DMS 273 (cell line): ENCODE data around the gene RAC3.
A peak's percentile ranks its signal among the peaks of the same experiment; 100 is the strongest.
"Not testable (repeated sequence)": the region's sequence is repeated elsewhere in the genome, so short reads cannot be mapped to it uniquely, and the experiment has no call there.

Experiments
- DNase-seq: peaks from one replicate; lab custom pipeline; 2025; ENCODE audit not compliant: unreplicated experiment; lab: John Stamatoyannopoulos, UW

RAC3 gene

DNA sequence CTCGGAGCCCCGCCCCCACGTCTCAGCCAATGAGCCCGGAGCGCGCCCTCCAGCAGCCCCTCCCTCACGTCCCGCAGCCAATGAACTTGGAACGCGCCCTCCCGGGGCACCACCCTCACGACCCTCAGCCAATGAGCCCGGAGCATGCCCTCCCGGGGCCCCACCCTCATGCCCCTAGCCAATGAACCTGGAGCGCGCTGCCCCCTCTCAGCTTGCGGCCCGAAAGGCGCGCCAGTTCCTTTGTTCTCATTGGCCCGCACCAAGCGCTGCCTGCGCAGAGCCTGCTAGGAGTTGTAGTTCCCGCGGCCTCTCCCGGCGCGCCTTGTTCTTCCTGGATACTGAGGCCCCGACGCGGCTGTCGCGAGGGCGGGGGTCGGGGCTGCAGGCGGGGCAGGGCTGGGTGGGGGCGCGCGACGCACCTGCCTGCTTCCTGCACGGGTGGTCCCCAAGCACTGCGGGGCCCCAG lies 8.5 kb upstream of the RAC3 start, which contains the start of gene LRRC45:
Gene LRRC45 (plus strand): TSS at position 325 of the 466 bp plus-strand sequence. CDS start 339 bp downstream, outside the sequence.
- peak; percentile 100 for DNase-seq

- DNase-seq, result peak; percentile 80
These were observed 7.8 kb upstream of the RAC3 start for GRCh38 chr17:82023447-82024241.

GRCh38 chr17:82024859-82025258 lies 6.6 kb upstream of the RAC3 start:
- DNase-seq, result no peak

DNA sequence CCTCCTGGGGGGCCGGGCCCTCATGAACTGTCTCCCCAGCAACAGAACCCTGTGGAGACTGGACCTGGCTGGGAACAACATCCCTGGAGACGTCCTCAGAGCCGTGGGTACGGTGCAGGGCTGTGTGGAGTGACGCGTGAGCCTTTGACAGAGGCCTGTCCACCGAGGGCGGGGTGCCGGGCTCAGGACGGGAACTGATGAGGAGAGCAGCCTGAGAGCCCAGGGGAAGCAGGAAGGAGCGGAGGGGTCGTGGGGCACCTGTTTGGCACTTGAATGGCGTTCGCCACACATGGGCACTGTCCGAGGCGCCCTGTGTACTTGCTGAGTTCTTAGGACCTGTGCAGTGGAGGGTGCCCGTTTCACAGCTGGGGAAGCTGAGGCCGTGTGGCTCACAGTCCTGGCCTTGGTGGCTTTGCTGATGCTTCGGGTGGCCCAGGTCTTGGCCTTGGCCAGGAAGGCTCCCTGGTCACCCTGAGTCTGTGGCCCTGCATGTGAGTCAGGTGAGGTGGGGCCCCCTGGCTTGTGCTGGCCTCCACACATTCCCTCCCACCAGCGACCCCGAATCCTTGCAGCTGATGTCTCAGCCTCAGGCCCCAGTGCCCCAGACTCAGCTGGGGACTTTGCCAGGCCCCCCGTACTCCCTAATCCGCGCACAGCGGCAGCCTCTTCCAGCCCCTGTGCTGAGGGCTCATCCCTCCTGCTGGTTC lies 5.9 kb upstream of the RAC3 start:
- DNase-seq, result no peak

- DNase-seq, result no peak
These were observed 3.2 kb upstream of the RAC3 start for GRCh38 chr17:82028246-82028645.

GRCh38 chr17:82028966-82029365 lies 2.5 kb upstream of the RAC3 start:
- no peak for DNase-seq

DNA sequence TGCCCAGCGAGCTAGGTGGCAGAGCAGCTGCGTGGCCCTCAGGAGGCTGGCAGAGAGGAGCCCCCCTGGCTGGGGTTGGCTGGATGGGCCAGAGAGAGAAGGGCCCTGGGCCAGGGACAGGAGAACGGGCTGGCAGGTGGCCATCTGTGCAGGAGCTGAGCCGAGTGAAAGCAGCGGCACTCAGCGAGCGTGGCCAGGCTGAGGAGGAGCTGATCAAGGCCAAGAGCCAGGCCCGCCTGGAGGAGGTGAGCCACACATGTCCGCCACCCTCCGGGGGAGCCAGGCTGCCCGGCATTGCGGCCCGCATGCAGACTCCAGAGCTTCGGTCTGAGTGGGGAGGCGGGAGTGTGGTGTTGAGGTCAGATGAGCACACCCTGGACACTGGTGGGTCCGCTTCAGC lies 2.1 kb upstream of the RAC3 start:
- peak; percentile 38 for DNase-seq

DNA sequence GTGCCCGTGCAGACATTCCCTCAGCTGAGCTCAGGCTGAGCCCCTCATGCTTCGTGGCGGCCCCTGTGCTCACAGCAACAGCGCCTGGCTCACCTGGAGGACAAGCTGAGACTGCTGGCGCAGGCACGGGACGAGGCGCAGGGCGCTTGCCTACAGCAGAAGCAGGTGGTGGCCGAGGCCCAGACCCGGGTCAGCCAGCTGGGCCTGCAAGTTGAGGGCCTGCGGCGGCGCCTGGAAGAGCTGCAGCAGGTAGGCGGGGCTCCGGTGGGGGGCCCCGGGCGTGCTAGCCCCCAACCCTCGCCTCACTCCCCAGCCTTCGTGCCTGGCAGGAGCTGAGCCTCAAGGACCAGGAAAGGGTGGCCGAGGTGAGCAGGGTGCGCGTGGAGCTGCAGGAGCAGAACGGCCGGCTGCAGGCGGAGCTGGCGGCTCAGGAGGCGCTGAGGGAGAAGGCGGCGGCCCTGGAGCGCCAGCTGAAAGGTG lies 1.4 kb upstream of the RAC3 start:
- DNase-seq, result no peak

DNA sequence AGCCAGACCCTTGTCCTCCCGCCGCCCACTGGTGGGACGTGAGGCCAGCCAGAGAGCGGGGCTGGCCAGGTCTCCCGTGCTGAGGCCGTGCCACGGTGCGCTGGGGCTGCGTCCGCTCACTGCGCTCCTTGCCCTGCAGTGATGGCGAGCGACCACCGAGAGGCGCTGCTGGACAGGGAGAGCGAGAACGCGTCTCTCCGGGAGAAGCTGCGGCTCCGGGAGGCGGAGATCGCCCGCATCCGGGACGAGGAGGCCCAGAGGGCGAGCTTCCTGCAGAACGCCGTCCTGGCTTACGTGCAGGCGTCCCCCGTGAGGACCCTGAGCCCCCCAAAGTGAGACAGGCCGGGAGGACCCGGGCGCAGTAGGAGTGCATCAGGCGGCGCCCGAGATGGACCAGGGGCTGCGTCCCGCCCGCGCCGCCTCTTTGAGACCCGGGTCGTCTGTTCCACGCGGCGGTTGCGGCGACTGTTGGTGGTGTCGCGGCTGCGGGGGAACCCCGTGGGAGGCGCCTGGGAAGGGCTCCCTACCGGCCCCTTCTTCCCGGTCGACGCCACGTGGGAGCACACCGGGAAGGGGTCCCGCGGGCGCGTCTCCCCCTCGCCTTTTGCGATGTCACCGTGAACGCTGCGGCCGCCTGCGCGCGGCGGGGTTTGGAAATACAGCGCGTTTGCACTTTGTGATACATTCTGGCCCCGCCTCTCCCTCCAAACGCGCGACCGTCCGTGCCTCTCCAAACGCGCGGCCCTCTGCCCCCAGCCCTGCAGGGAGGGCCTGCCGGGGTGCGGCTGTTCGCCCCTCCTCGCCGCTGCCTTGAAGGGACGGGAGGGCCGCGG lies 792 bp upstream of the RAC3 start:
- peak; percentile 95 for DNase-seq

DNA sequence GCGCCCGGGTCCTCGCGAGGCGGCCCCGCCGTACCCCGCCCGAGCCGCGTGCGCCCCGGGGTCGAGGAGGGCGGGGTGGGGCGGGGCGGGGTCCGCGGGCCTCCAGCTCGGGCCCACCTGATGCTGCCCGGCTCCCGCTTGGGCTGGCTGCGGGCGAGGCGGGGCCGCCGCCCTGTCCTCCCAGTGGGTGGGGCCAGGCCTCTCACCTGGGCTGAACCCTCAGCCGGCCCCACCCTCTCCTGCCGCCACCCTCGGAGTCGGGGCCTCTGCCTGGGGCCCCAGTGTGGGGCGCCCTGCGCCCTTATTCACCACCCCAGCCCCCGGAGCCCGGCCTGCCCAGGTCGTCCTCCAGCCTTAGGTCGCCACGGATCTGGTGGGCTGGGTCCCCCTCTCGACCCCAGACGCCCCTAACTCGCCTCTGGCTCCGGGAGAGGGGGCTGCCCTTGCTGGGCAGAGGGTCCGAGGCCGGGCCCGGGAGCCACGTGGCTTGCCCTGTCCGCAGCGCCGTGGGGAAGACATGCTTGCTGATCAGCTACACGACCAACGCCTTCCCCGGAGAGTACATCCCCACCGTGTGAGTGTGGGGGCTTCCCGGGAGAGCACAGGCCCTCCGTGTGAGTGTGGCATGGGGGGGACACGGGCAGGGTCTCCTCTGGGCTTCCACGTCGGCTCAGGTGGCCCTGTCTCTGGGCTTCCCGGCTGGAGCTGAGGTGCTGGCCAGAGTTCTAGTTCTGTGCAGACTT lies 578 bp downstream of the RAC3 start:
- peak; percentile 60 for DNase-seq

- no peak for DNase-seq
These were observed 2.0 kb downstream of the RAC3 start for GRCh38 chr17:82033359-82034085.

DNA sequence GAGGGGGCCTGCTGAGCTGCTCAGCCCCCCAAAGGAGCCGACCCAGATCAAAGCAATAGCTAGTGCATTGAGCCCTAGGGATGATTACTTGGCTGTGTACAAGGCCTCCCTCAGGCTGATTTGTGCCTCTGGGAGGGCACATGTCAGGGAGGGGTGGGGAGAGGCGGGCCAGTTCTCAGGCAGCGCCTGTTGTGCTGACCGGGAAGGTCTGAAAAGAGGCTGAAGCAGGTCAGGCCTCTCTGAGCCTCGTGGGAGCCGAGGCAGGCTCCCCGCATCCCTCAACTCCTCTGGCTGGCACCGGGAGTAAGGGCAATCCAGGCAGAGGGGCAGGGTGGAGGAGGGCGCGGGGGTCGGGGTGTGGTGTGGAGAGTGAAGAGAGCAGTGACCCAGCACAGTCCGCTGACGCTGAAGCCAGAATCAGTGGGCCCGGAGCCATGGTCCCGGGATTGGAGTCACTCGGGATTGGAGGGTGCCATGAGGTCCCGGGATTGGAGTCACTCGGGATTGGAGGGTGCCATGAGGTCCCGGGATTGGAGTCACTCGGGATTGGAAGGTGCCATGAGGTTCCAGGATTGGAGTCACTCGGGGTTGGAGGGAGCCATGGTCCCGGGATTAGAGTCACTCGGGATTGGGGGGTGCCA lies 3.0 kb downstream of the RAC3 start:
- DNase-seq, result no peak

DNA sequence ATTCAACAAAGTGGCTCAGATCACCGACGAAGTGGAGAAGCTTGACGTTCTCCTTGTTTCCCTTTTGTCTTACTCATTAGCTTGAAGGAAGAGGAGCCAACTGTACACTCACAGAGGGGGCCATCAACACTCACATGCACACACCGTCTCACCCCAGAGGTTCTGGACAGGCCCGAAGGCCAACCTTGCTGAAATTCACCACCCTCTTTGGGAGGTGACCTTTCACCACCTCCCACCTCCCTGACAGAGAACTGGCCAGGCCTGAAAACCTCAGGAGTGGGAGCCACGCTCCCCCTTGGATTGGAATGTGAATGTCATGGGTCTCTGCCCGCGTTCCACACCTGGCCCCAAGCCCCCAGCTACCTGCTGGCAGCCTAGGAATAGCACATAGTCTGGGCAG lies 4.0 kb downstream of the RAC3 start:
- no peak for DNase-seq

DNA sequence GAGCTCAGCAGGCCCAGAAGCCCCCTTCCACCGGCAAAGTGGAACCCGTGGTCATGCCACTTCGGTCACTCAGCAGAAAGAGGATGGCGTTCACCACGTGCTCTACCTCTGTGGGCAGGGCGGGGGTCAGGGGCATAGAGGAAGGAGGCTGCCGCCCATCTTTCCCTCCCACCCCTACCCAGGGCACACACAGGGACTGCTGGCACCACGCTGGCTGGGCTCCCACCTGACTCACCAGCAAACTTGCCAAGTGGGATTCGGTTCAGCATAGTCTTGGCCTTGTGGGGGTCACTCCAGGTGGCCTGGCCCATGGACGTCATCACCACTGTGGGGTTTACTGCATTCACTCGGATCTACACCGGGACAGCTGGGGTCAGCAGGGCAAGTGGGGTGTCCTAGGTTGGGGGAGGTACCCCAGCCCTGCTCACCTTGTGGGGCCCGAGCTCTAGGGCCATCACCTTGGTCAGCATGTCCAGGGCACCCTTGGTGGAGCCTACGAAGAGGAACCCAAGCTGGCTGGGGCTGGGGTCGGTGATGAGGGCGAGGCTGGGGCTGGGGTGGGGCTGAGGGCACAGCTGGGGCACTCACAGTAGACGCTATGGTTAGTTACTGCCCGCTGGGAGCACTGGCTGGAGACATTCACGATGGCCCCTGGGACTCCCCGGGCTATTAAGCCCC lies 4.6 kb downstream of the RAC3 start:
- no peak for DNase-seq

DNA sequence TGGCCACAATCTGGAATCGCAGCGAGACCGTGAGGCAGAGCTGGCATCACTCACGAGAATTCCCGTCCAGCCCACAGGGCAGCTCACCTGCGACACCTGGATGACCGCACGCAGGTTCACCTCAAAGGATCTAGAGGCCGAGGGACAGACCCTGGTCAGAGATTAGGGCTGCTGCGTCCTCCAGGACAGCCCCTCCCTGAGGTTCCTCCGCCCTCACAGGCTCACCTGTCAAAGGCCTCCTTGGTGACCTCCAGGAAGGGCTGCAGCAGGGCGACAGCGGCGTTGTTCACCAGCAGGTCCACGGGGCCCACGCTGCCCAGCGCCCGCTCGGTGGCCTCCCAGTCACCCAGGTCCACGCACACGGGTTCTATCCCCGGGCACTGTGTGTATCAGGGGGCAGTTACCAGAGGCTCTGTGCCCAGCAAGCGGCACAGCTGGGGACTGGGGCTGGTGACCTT lies 5.2 kb downstream of the RAC3 start:
- DNase-seq, result no peak

GRCh38 chr17:82037092-82037888 lies 5.8 kb downstream of the RAC3 start, which contains the start of gene DCXR:
TSS of gene DCXR (minus strand) at chr17:82037697. CDS start at chr17:82037682, 15 bp downstream.
- peak; percentile 98 for DNase-seq

DNA sequence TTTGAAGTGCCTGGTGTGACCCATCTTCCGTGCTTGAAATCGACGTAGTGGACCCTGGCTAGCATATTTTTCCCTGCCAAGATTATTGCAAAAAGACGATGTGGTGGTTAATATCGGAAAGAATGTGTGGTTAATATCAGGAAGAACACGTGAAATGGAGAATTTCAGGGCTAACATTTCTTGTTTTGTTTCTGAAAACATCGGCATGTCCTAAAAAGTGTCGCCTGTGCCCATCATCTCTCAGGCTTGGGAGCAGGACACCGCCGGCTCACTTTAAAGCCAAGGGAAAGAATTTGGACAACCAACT lies 6.4 kb downstream of the RAC3 start:
- DNase-seq, result no peak

DNA sequence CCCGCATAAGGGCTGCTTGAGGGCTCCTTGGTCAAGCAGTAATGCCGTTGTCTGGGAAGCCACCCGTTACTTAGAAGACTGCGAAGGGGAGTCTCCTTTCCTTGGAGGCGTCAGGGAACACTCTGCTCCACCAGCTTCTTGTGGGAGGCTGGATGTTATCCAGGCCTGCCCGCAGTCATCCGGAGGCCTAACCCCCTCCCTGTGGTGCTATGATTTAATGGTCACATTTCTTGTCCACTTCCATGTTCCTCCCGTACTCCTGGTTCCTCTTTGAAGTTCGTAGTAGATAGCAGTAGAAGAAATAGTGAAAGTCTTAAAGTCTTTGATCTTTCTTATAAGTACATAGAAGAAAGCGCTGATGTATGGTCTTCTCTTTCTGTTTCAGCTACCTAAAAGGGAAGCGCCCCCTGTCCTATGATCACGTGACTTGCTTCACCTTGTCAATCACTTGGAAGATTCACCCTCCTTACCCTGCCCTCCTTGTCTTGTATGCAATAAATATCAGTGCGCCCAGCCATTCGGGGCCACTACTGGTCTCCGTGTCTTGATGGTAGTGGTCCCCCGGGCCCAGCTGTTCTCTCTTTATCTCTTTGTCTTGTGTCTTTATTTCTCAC lies 7.4 kb downstream of the RAC3 start:
- not testable (repeated sequence) for DNase-seq
